ENCODE data around the gene DSP. TPM values are rescaled to one million over a fixed set of nuclear protein-coding genes. Genes with fewer than 3 reads are reported as not detected.

The DSP gene
- total and polyA plus RNA-seq, 2 of the 13 experiments (the other 11 are each of a cell fraction or from before 2014, with no cell fraction given) = 89.8 to 117 TPM

DNA sequence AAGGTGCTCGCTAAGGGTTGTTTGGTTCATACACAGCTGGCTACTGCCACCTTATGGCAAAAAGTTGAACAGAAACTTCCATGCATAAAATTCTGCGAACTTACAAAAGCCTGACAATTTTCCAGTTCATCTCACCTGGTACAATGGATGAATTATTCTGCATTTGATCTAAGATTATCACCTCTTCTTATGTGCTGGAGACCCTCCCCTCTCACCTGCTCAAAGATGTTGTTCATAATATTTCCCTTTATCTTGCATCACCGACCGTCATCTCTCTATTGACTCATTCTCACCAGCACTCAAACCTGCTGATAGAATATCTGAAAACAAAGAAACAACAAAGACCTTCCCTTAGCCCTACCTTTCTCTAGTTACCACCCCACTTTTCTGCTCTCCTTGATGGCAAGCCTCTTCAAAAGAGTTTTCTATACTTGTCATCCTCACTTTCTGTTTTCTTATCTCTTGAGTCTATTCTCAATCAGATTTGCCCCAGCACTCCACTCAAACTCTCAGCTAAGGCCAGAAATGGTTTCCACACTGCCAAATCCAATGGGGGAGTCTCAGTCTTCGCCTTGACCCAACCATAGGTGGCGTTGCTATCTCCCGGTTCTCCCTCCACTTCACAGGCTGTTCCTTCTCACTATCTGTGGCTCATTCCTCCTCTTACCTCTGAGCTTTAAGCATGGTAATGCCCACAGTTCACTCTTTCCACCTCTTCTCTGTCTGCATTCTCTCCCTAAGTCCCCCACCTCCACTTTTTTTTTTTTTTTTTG lies 74.3 kb downstream of the DSP start (continued):
- TF ChIP-seq ZHX1 (CRISPR knock-in tag; IDR thresholded peaks at IDR 0.05; ENCODE audit: low read depth) (no peak), MXI1 (IDR thresholded peaks at IDR 0.05; ENCODE audit: borderline replicate concordance, low read depth, low read length) (0 out of 3 replicates have a peak, but pooled peaks have one; percentile 17)

DNA sequence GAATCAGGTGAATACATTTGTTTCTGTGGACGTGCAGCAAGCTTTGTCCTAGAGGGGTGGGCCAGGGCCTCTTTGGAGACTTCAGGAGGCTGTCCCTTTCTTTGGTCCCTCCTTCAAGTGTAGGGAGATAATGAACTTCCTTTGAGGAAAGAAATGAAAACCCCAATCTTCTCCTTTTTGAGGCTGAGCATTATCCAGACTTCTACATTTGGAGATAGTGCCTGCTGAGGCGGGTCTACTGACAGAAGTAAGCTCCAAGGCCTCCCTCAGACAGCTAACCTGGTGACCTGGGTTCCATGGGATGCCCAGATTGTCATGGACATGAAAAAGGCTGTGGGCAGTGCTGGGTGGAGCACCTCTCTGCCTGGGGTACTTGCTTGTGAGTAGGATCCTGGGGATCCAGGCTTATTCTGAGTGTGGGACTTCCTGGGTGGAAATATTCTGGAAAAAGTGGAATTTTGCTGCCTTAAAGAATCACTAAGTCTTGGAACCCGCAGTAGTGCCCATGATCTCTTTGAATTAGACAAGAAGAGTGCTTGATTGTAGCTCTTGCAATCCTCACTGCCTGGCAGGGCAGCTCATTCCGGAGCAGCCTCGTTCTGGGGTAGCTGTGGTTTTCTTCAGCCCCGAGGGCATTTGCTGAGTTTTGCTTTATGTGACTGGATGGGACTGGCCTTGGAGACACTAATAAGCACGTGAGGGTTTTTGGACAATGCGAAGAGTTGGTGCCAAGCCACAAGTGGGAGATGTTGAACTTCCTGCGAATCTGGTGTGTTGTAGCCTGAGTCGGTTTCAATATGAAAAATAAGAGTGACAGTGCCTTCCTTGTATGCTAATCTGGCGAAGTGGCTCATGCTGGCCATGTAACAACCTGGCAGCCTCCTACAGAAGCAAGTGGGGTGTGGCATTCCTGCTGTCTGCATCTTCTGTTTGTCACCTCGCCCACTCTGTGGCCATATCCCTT lies 76.6 kb downstream of the DSP start:
- intact Hi-C loops (cut with micrococcal nuclease; ENCODE audit: unreplicated experiment) (loop anchor here (5.0 kb wide), 1 partner anchor 281 kb away; no protein-coding TSS in a partner anchor), in situ Hi-C loops (cut with HindIII; ENCODE audit: extremely low pct_ligation_motif_present, low pct_unique_long_range_greater_than_20kb) (loop anchor here (10.0 to 25.0 kb wide), 2 partner anchors 333 to 931 kb away; no protein-coding TSS in a partner anchor)
- Histone ChIP-seq H3K9me3 (ENCODE audit: low read length) (no peaks in the 10 kb centered on the region), H3K79me2 (ENCODE audit: insufficient read depth, low read length) (no peaks in the 10 kb centered on the region), H3K27ac (ENCODE audit: extremely low read length, insufficient read depth, low read length) (no peak overlapping the region), H3K36me3 (replicated peaks in 1 of 2; ENCODE audit: control insufficient read depth in 1 of 2, insufficient read depth in 2 of 2, low read length in 2 of 2) (no peaks in the 10 kb centered on the region), H3K4me1 (ENCODE audit: insufficient read depth, low read length) (peaks cover 28% of the 10 kb centered on the region), H2AFZ (ENCODE audit: low read length) (no peak overlapping the region), H4K20me1 (ENCODE audit: insufficient read depth, low read length) (no peaks in the 10 kb centered on the region), H3K4me3 (replicated peaks in 1 of 3; ENCODE audit: insufficient read depth in 1 of 3, low read depth in 2 of 3, low read length in 3 of 3) (no peak overlapping the region), H3K9ac (ENCODE audit: insufficient read depth, low read depth, low read length) (peak overlapping the region; percentile 7; the same call in 1 of the 2 replicates), H3K27me3 (ENCODE audit: control insufficient read depth in 1 of 2, insufficient read depth in 2 of 2, low read length in 2 of 2) (peaks cover 0 to 22% of the 10 kb centered on the region in 2 experiments; a peak in 3 of 5 replicates), H3K4me2 (ENCODE audit: low read depth, low read length) (no peak overlapping the region)
- DNase-seq (ENCODE audit: low spot score) (no peak), FAIRE-seq (no peak), ATAC-seq (peak; percentile 15)
- no TSS peak for BruUV-seq (replicated peaks)
- TF ChIP-seq, protein P1, sequence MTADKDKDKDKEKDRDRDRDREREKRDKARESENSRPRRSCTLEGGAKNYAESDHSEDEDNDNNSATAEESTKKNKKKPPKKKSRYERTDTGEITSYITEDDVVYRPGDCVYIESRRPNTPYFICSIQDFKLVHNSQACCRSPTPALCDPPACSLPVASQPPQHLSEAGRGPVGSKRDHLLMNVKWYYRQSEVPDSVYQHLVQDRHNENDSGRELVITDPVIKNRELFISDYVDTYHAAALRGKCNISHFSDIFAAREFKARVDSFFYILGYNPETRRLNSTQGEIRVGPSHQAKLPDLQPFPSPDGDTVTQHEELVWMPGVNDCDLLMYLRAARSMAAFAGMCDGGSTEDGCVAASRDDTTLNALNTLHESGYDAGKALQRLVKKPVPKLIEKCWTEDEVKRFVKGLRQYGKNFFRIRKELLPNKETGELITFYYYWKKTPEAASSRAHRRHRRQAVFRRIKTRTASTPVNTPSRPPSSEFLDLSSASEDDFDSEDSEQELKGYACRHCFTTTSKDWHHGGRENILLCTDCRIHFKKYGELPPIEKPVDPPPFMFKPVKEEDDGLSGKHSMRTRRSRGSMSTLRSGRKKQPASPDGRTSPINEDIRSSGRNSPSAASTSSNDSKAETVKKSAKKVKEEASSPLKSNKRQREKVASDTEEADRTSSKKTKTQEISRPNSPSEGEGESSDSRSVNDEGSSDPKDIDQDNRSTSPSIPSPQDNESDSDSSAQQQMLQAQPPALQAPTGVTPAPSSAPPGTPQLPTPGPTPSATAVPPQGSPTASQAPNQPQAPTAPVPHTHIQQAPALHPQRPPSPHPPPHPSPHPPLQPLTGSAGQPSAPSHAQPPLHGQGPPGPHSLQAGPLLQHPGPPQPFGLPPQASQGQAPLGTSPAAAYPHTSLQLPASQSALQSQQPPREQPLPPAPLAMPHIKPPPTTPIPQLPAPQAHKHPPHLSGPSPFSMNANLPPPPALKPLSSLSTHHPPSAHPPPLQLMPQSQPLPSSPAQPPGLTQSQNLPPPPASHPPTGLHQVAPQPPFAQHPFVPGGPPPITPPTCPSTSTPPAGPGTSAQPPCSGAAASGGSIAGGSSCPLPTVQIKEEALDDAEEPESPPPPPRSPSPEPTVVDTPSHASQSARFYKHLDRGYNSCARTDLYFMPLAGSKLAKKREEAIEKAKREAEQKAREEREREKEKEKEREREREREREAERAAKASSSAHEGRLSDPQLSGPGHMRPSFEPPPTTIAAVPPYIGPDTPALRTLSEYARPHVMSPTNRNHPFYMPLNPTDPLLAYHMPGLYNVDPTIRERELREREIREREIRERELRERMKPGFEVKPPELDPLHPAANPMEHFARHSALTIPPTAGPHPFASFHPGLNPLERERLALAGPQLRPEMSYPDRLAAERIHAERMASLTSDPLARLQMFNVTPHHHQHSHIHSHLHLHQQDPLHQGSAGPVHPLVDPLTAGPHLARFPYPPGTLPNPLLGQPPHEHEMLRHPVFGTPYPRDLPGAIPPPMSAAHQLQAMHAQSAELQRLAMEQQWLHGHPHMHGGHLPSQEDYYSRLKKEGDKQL (CRISPR knock-in tag; IDR thresholded peaks at IDR 0.05; ENCODE audit: low read depth) = no peak
- 0 out of 2 replicates have a peak, but pooled peaks have one; percentile 3 for TF ChIP-seq STAG1 (CRISPR knock-in tag; IDR thresholded peaks at IDR 0.05)
- 30% methylated on average over 12 of the region's 12 CpGs for WGBS (ENCODE audit: low lambda C conversion rate)
- ChIA-PET POLR2A (no interaction called here), CTCF (ENCODE audit: low intra/inter-chr PET ratio, low total read pairs) (no interaction called here)
